Osteocyte (in vitro differentiated cells): Measurements from ENCODE around the gene SMNDC1. TPM values are rescaled to one million over a fixed set of nuclear protein-coding genes. Genes with fewer than 3 reads are reported as not detected.

Source experiments
- DNase-seq: peaks from one replicate; pipeline ENCODE4 v3.0.0; 2021; ENCODE audit warnings: mixed read lengths; ENCODE audit not compliant: unreplicated experiment; ENCODE audit errors: extremely low spot score
- H3K27ac Mint-ChIP-seq: one replicate; pipeline ENCODE4 v1.8.0; 2021; ENCODE audit warnings: mild to moderate bottlenecking, mixed read lengths; ENCODE audit not compliant: unreplicated experiment
- H3K27me3 Mint-ChIP-seq: one replicate; pipeline ENCODE4 v1.8.0; 2021; ENCODE audit warnings: mixed read lengths; ENCODE audit not compliant: unreplicated experiment
- H3K36me3 Mint-ChIP-seq: one replicate; pipeline ENCODE4 v1.8.0; 2021; ENCODE audit warnings: mixed read lengths; ENCODE audit not compliant: unreplicated experiment
- H3K4me1 Mint-ChIP-seq: one replicate; pipeline ENCODE4 v1.8.0; 2021; ENCODE audit warnings: mixed read lengths; ENCODE audit not compliant: unreplicated experiment
- H3K4me3 Mint-ChIP-seq: one replicate; pipeline ENCODE4 v1.8.0; 2021; ENCODE audit warnings: mild to moderate bottlenecking, moderate library complexity, mixed read lengths; ENCODE audit not compliant: unreplicated experiment
- H3K9me3 Mint-ChIP-seq: one replicate; pipeline ENCODE4 v1.8.0; 2021; ENCODE audit warnings: mixed read lengths; ENCODE audit not compliant: unreplicated experiment
- total RNA-seq: library from RNA; stranded (reverse); gene quantifications from 2 replicates; pipeline ENCODE4 v1.2.1, GENCODE V29; 2021
- TF ChIP-seq, protein P1 (sequence below): fragments of 200-600 bp; sonication (generic); IDR thresholded peaks from 2 replicates; pipeline ENCODE4 v1.5.0; 2021; ENCODE audit warnings: antibody characterized with exemption, mild to moderate bottlenecking, moderate library complexity

SMNDC1 gene
- total RNA-seq, 1 donor from 2014 or later: 31.7 TPM

DNA sequence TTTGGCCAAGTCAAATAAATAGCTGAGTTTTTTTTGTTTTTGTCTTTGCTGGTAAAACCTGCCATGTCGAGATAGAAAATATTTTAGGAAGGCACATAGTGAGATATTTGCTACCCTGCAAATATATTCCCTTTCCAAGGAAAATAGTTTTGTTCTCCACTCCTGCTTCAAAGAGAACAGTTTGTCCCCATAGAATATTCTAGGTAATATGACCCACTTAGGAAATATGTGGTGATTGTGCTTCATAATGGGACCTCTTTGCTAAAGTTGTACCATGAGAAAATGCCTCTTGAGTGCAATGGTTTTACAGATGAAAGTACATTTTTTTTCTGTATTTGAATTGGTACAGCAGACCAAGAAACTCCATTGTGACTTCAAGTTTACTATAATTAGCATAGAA lies 41.6 kb downstream of the SMNDC1 start:
- TF ChIP-seq, protein P1, sequence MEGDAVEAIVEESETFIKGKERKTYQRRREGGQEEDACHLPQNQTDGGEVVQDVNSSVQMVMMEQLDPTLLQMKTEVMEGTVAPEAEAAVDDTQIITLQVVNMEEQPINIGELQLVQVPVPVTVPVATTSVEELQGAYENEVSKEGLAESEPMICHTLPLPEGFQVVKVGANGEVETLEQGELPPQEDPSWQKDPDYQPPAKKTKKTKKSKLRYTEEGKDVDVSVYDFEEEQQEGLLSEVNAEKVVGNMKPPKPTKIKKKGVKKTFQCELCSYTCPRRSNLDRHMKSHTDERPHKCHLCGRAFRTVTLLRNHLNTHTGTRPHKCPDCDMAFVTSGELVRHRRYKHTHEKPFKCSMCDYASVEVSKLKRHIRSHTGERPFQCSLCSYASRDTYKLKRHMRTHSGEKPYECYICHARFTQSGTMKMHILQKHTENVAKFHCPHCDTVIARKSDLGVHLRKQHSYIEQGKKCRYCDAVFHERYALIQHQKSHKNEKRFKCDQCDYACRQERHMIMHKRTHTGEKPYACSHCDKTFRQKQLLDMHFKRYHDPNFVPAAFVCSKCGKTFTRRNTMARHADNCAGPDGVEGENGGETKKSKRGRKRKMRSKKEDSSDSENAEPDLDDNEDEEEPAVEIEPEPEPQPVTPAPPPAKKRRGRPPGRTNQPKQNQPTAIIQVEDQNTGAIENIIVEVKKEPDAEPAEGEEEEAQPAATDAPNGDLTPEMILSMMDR: no peak
- Mint-ChIP-seq H3K4me1 (peaks cover 16% of the 10 kb centered on the region), H3K27me3 (no peaks in the 10 kb centered on the region), H3K4me3 (no peak overlapping the region), H3K9me3 (no peaks in the 10 kb centered on the region), H3K27ac (peak overlapping the region; percentile 24), H3K36me3 (peaks cover 2% of the 10 kb centered on the region)
- no peak for DNase-seq

DNA sequence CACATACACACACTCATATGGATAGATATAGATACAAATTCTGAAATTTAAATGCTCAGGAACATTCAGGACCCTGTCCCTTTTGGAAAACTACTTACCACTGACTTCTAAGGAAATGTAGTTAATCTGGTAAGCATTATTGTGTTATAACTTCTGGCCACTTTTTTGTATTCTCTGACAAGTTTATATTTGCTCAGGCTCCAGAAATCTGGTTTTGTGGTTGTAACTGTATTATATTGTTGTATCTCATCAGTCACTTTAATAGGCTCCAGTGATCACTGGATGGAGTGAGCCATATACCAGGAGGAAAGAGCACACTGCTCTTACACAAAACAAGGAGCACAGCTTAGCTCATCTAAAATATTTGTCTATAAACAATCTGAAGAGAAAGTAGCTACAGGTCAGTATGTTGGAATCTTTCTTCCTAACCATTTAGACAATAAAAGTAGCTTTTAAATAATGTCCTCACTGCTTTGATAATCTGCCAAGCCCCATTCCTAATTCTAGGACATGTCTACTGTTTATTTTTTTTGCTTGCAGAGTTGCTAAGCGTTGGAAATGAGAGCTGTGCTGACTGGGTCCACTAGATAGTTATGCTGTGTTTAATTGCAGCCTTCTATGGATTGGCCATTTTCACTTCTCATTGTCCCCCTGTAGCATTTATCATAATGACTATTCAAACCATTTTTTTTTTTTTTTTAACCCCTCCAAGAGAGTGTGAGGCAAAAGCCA lies 43.8 kb downstream of the SMNDC1 start:
- Mint-ChIP-seq H3K4me3 (no peak overlapping the region), H3K9me3 (peaks cover under 1% of the 10 kb centered on the region), H3K27ac (no peak overlapping the region), H3K4me1 (peaks cover 16% of the 10 kb centered on the region), H3K36me3 (peaks cover 4% of the 10 kb centered on the region), H3K27me3 (no peaks in the 10 kb centered on the region)
- DNase-seq: no peak
- TF ChIP-seq, protein P1: no peak

DNA sequence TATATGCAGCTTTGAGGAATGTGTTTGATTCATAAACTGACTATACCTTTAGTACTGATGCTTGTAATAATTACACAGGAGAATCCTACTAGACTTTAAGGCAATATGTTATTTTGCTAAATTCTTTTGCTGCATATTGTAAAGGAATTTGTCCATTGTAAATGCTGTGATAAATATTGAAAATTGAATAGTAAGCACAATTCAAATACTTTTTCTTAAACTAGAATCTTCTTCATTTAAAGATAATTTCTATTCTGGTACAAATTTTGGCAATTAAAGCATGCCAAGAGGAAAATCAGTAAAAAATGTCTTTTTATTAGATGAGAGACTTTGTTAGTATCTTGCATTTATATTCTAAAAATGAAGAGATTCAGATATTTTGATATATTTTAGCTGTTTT lies 45.4 kb downstream of the SMNDC1 start:
- TF ChIP-seq, protein P1: no peak
- peaks cover 11% of the 10 kb centered on the region for H3K36me3 Mint-ChIP-seq
- peaks cover 8% of the 10 kb centered on the region for H3K9me3 Mint-ChIP-seq
- H3K4me3 Mint-ChIP-seq: no peak overlapping the region
- DNase-seq: no peak
- peaks cover 16% of the 10 kb centered on the region for H3K4me1 Mint-ChIP-seq
- no peak overlapping the region for H3K27ac Mint-ChIP-seq
- H3K27me3 Mint-ChIP-seq: no peaks in the 10 kb centered on the region

DNA sequence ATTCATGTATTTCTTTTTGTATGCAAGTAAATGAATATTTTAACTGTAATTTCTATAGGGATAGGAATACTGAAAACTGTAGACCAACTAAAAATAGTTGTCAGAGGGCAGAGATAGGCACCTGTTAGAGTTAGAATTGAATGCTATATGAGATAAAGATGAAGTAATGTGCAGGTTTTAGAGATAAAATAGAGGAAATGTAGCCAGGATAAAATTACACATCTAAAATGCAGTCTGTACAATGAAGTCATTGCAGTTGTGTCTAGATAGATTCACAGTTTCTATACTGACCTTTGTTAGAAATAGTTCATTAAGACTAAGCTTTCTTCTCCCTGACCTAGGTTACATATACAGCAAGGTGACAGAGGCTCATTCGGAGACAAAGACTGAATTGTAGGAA lies 46.2 kb downstream of the SMNDC1 start:
- no peaks in the 10 kb centered on the region for H3K27me3 Mint-ChIP-seq
- DNase-seq: no peak
- peaks cover 8% of the 10 kb centered on the region for H3K9me3 Mint-ChIP-seq
- TF ChIP-seq, protein P1: no peak
- H3K27ac Mint-ChIP-seq: no peak overlapping the region
- H3K36me3 Mint-ChIP-seq: peaks cover 9% of the 10 kb centered on the region
- H3K4me3 Mint-ChIP-seq: no peak overlapping the region
- peaks cover 11% of the 10 kb centered on the region for H3K4me1 Mint-ChIP-seq

DNA sequence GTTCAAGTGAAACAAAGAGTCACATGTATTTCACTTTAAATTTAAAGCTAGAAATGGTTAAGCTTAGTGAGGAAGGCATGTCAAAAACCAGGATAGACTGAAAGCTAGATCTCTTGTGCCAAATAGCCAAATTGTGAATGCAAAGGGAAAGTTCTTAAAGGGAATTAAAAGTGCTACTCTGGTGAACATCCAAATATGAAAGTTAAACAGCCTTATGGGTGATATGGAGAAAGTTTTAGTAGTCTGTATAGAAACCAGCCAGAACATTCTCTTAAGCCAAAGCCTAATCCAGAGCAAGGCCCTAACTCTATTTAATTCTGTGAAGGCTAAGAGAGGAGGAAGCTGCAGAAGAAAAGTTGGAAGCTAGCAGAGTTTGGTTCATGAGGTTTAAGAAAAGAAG lies 50.3 kb downstream of the SMNDC1 start:
- TF ChIP-seq, protein P1: no peak
- H3K4me3 Mint-ChIP-seq: no peak overlapping the region
- H3K4me1 Mint-ChIP-seq: no peaks in the 10 kb centered on the region
- H3K27ac Mint-ChIP-seq: no peak overlapping the region
- H3K36me3 Mint-ChIP-seq: peaks cover 9% of the 10 kb centered on the region
- no peaks in the 10 kb centered on the region for H3K27me3 Mint-ChIP-seq
- no peak for DNase-seq
- H3K9me3 Mint-ChIP-seq: peaks cover 8% of the 10 kb centered on the region
